Left renal pelvis (tissue), 4 donors: ENCODE data around the gene GLIPR1L1. TPM values are rescaled to one million over a fixed set of nuclear protein-coding genes. Genes with fewer than 3 reads are reported as not detected.
A peak's percentile ranks its signal among the peaks of the same experiment; 100 is the strongest.

Source experiments
- DNase-seq, 4 donors: peaks; one replicate each; pipeline ENCODE4 v3.0.0-alpha.2; 2013; ENCODE audit warnings: low read depth in 4 of 4, low spot score in 3 of 4
- polyA plus RNA-seq, 4 donors: library from polyadenylated mRNA; unstranded; fragments of 120-200 nt; gene quantifications; one replicate each; pipeline ENCODE4 v1.2.1, GENCODE V29; 2013; ENCODE audit not compliant: insufficient read length in 4 of 4

Gene GLIPR1L1
- under 1 TPM in 3 of 4 donors, not detected in 1; 0.33 to 0.85 (median 0.70) TPM for polyA plus RNA-seq

- DNase-seq = peak; percentile 72 to 87 (median 82)
Measured at GRCh38 chr12:75334384-75335030, at the start of gene GLIPR1L1. Gene GLIPR1L1, plus strand, starts transcription at chr12:75334670. Its CDS starts 59 bp downstream, at chr12:75334729.

- DNase-seq = no peak
Measured at GRCh38 chr12:75288860-75289259, 45.6 kb upstream of the GLIPR1L1 start.

GRCh38 chr12:75289753-75290152, 44.7 kb upstream of the GLIPR1L1 start:
- peak in 1 of 4 donors; percentile 8 for DNase-seq

- no peak for DNase-seq
Measured at GRCh38 chr12:75291014-75291413, 43.5 kb upstream of the GLIPR1L1 start.

GRCh38 chr12:75294336-75294735, 40.1 kb upstream of the GLIPR1L1 start:
- no peak for DNase-seq

- no peak for DNase-seq
Measured at GRCh38 chr12:75294797-75295196, 39.7 kb upstream of the GLIPR1L1 start.

GRCh38 chr12:75302225-75302624, 32.2 kb upstream of the GLIPR1L1 start:
- DNase-seq = no peak

GRCh38 chr12:75302781-75303180, 31.7 kb upstream of the GLIPR1L1 start:
- DNase-seq = no peak

GRCh38 chr12:75305412-75306332, 28.8 kb upstream of the GLIPR1L1 start:
- DNase-seq = no peak

- no peak for DNase-seq
Measured at GRCh38 chr12:75308279-75308678, 26.2 kb upstream of the GLIPR1L1 start.

- DNase-seq = no peak
Measured at GRCh38 chr12:75311369-75311768, 23.1 kb upstream of the GLIPR1L1 start.

- no peak for DNase-seq
Measured at GRCh38 chr12:75315518-75315917, 19.0 kb upstream of the GLIPR1L1 start.

- no peak for DNase-seq
Measured at GRCh38 chr12:75317784-75318183, 16.7 kb upstream of the GLIPR1L1 start.

- DNase-seq = no peak
Measured at GRCh38 chr12:75322464-75322863, 12.0 kb upstream of the GLIPR1L1 start.

GRCh38 chr12:75323663-75324062, 10.8 kb upstream of the GLIPR1L1 start:
- no peak for DNase-seq

GRCh38 chr12:75327642-75328041, 6.8 kb upstream of the GLIPR1L1 start:
- no peak for DNase-seq

GRCh38 chr12:75329918-75330826, 4.3 kb upstream of the GLIPR1L1 start, which contains the start of gene CAPS2:
Gene CAPS2, minus strand, starts transcription at chr12:75330324. Its CDS starts 3,826 bp downstream, at chr12:75326498.
- peak; percentile 67 to 75 (median 68) for DNase-seq

GRCh38 chr12:75337905-75338304, 3.4 kb downstream of the GLIPR1L1 start:
- no peak for DNase-seq

GRCh38 chr12:75341873-75342272, 7.4 kb downstream of the GLIPR1L1 start:
- no peak for DNase-seq

GRCh38 chr12:75345531-75345930, 11.1 kb downstream of the GLIPR1L1 start:
- no peak for DNase-seq
